GM19438 (cell line): ENCODE results near the gene GALT.

Experiments
- ATAC-seq: cut with Tn5 transposase; IDR thresholded peaks from one replicate; pipeline ENCODE4 v1.9.1; 2021; ENCODE audit warnings: low read depth; ENCODE audit not compliant: unreplicated experiment

Gene GALT

DNA sequence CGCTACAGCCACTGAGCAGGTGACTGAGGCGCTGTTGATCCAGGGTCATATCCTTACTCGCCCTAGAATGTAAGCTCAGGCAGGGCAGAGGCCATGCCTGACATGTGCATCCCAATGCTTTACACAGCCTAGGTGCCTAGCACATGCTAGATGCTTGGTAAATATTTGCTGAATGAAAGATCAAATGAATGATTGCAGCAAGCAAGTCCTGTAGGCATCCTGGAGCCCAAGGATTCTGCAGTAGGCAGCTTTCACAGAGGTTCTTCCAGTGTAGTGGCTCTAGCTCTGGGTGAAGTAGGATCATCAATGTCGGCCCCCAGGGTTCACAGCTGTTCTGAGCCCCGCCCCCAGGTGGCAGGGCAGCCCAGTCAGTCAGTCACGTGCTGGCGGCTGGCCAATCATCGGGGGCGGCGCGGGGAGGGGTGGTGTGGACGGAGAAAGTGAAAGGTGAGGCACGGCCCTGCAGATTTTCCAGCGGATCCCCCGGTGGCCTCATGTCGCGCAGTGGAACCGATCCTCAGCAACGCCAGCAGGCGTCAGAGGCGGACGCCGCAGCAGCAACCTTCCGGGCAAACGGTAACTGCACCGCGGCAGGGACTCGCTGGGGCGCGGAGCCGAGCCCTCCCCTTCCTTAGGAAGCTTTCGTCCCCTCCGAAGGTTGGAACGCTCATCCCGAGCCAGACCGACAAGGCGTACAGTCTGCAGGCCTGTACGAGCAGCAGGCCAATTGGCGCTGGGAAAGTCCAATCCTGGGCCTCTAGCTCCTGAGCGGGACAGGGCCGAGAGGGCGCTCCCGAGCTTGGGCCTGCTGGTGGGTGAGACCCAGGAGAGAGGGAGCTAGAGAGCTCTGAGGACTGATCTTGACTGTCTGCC lies at the start of gene GALT:
Gene GALT, plus strand, starts transcription at position 465 of the 873 bp plus-strand sequence. Its CDS starts 30 bp downstream, at position 495.
- ATAC-seq, result peak; percentile 68

- no peak for ATAC-seq
Measured at GRCh38 chr9:34599546-34599945, 46.9 kb upstream of the GALT start.

- no peak for ATAC-seq
Measured at GRCh38 chr9:34600908-34601307, 45.6 kb upstream of the GALT start.

DNA sequence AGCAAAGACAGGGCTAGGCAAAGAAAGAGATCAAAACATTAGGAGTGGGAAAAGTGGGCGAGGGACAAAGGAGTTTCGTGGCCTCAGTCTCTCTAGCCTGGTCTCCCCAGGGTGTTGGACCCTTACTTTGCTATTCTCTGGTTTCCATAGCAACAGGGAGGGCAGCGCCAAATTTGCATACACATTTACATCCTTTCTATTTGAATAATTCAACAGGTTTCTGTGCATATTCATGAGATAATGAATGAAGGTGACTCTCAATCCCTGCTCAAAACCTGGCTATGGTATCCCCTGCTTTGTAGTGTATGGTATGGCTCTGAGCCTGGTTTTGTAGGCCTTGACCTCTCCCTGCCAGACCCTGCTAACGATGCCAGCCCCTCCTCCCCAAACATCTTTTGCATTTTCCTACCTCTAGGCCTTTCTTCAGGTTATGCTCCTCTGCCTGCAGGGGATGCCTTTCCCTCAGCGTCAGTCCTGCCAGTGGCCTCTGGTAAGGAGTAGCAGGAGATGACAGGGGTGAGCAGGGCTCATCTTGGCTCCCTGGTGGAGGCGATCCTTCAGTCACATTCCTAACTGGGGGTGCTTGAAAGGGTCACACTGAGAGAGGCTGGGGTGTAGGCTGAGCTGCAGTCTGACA lies 44.4 kb upstream of the GALT start:
- no peak for ATAC-seq

DNA sequence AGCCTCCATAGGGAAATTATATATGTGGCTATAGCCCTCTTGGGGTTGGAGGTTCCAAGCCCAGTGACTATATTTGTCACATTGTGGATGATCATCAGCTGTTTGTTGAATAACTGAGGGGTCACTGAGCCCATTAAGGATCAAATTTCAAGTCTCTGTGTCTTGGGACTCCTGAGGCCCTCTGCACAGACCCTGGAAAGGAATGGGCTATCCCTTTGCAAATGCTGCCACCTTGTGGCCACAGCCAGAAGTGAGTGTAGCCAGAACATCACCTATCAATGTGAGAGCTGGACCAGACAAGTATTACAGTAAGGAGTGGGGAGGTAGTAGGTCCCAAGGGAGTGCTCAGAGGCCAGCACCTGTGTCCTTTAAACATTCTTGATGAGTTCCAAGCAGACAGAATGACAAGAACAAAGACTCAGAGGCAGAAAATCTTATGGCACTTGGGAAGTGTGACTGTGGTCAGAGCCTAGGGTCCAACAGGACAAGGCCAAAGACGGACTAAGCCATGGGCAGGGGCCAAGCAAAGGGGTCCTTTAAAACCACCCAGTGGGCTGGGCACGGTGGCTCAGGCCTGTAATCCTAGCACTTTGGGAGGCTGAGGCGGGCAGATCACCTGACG lies 42.8 kb upstream of the GALT start:
- ATAC-seq, result peak; percentile 70

DNA sequence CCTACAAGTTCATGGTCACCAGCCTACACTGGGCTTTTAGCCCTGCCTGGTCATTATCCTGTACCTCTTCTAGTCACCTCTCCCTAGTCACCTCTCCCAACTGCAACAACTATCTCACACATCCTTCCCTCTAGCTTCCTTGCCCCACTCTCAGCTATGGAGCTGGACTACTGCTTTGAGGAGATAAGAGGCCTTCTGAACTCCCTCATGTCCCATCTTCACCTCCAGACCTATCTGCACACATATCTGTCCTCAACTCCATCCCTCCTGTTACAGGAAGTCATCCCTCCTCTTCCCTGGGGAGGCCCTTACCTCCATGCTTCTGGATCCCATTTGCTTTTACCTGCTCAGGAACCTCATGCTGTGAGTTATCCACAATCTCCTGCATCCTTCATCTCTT lies 40.3 kb upstream of the GALT start:
- no peak for ATAC-seq

- no peak for ATAC-seq
Measured at GRCh38 chr9:34606905-34607304, 39.6 kb upstream of the GALT start.

DNA sequence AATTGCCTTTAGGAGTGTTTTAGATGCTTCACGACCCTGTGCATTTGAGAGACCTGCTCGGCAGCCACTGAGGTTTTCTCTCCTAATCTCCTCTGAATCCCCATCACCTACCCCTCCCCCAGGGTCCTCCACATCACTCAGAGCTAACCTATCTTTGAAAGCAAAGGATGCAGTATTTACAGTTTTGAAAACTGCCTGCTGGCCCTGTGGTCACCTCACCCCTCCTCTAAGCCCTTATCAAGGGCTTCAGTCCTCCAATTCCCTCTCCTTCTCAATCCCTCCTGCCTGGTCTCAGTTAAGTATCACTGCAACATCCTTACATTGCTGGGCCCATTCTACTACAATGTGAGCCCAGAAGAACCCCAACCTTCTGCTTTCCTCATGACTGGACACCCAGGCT lies 39.1 kb upstream of the GALT start:
- no peak for ATAC-seq

DNA sequence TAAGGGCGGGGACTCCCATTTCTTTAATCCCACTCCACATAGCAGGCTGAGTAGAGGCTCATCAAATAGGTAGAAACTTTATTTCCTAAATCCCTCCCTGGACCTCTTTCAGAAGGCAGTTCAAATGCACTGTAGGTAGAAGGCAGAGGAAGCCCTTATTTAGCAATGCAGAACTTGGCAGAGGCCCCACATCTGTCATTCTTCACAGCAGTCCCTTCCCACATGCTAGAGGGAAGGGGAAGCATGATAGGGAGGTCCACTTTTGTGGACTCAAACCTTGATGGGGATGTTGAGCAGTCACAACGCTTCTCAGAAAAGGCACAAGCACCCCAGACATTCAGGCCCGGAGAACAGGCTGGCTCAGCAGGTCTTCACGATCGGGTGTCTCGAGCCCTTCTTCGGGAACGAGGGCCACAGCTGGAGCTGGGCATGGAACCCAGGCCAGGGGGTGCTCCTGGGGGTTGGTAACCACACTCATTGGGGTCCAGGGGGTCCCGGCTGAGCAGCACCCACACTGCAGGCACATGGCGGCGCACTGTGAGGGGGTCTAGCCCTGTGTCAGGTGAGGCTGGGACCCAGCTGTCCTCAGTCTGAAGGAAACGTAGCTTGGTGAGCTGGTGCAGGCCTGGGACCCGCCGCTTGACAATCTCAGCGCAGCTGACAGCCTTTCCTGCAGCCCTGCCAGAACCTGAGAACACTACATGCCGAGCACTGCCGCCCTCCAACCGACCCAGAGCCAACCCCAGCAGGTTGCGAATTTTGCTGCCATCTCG lies 35.9 kb upstream of the GALT start:
- ATAC-seq, result no peak

GRCh38 chr9:34611251-34611810 lies 35.1 kb upstream of the GALT start:
- peak; percentile 12 for ATAC-seq

DNA sequence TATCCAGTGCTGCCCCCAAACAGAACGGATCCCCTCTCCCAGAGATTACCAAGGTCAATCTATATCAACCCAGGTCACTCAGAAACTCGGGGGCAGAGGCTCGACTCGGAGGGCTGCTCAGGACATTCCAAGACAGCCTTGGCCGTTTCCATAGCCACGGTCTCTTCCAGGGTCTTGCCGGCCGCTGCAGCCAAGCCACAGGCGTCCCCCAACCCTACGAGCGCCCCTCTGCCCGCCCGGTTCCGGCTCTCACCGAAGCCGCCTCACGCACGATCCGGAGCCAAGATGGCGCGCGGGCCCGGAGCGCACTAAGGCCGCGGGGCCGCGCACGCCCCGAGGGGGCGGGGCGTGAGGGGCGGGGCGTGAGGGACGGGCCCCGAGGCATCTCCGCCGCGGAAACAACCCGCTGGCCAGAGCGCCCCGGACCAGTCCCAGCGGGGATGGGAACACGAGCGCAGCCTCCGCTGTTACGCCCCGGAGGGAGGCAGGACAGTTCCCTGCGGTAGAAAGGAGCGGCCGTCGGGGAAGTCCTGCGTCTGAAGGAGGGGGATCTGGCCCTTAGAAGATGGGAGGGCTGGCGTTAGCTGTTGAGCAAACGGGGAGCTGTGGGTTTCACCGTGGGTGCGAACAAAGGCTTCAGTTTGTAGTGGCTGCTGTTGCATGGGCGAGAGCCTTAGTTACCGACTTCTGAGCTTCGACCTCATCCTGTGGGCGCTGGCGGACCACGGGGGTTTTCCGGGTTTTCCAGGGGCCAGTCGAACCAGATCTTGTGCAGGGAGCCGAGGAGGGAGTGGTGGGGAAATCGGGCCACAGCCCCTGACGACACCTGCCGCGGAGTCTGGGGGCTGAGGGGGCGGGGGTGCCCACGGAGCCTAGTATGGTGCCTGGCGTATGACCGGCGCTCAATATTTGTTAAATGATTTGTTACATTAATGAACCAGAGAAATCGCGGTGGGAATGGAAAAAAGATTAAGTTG lies 34.4 kb upstream of the GALT start, which contains the start of gene RPP25L:
Gene RPP25L, minus strand, starts transcription at position 287 of the 977 bp plus-strand sequence. CDS start 801 bp downstream, outside the sequence.
- peak; percentile 77 for ATAC-seq

DNA sequence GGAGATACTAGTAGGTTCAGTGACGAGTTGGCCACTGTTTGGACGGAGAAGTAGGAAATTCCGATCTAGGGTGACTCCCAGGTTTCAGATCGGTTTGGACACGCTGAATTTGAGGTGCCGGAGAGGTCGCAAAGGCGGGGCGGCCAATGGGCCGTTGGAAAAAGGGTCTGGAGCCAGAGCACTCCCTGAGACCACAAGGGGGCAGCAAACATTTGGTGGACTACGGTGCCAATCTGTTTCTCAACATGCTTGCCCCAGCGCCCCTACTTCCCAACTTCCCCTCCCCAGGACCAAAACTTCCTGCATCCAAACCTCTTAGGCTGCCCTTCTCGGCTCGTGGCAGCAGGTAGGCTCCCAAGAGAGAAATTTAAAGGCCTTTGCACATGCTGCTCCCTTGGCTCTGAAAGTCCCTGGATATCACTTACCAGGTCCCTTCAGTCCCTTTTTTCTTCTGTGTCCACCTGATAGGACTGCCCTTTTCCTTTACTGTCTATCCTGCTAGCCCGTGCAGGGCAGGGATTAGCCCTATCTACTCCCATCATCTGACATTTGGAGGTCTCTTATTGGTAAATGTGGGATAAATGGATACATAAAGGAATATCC lies 33.6 kb upstream of the GALT start:
- peak; percentile 56 for ATAC-seq

- ATAC-seq, result no peak
Measured at GRCh38 chr9:34615132-34615531, 31.3 kb upstream of the GALT start.

DNA sequence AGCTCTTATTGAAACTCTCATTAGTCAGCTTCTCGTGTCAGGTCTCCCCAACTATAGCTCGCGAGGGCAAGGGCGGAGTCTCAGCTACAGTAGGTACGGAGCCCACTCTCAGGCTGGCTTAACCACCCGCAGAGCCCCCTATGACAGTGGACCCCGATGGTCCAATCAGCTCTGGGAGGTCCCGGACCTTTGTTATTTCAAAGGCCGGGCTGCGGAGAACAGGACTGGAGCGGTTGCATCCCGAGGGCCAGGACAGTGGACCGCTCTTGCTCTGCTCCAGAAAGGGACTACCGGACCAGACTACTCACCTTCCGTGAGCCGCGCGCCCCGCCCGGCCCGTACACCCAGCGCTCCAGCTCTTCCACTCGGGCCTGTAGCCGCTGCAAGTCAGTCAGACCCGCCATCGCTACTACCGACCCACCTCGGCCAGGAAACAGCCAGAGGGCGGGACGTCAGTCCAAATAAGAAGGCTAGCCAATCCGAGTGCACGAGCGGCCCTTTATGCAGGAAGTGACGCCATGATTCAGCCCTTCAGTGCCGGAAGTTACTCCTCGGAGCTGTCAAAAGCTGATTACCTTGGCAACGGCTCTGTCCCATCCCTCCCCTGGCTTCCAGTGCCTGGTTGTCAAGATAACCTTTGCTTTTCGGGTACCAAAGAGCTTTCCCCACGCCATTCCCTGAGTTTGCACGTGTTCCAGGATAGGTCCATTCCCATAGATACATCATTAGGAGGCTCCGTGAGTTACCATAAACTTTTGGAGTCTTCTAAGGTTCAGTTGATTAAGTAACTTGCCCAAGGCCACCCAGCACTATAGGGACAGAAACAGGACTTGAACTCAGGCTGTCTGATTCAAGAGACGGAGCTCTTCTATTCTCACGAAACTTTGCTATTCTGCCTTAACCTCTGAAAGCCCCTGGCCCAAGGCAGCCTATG lies 26.1 kb upstream of the GALT start, which contains the start of gene DCTN3:
Gene DCTN3, minus strand, starts transcription at position 435 of the 934 bp plus-strand sequence. Its CDS starts 31 bp downstream, at position 404.
- ATAC-seq, result peak; percentile 98

GRCh38 chr9:34623374-34624235 lies 22.9 kb upstream of the GALT start:
- no peak for ATAC-seq

- no peak for ATAC-seq
Measured at GRCh38 chr9:34624475-34625185, 21.8 kb upstream of the GALT start.
